Right lobe of liver (tissue), 6 donors: Measurements from ENCODE around the gene GLIS1. TPM values are rescaled to one million over a fixed set of nuclear protein-coding genes. Genes with fewer than 3 reads are reported as not detected.

Experiments
- ATAC-seq, 4 donors: fragments of 200-7000 bp; cut with Tn5 transposase; one replicate each; pipeline ENCODE4 v1.9.1; 2020; ENCODE audit warnings: mild to moderate bottlenecking in 4 of 4, moderate library complexity in 4 of 4
- DNase-seq, 3 donors: peaks; one replicate each; pipeline ENCODE4 v3.0.0-alpha.2; 2020
- H3K27ac ChIP-seq, 3 donors: fragments of 200-600 bp; one replicate each; pipeline ENCODE4 v1.8.0; 2022
- H3K27me3 ChIP-seq, 2 donors: fragments of 200-600 bp; one replicate each; pipeline ENCODE4 v1.8.0; 2022
- H3K36me3 ChIP-seq, 4 donors: fragments of 200-600 bp; sonication (generic) in 1 of 4; one replicate each; pipeline versions ENCODE4 v1.5.1 to v1.8.0; 2017 to 2022; ENCODE audit warnings: control low read depth in 1 of 4
- H3K4me1 ChIP-seq, 4 donors: fragments of 200-600 bp; sonication (generic) in 1 of 4; one replicate each; pipeline versions ENCODE4 v1.5.1 to v1.8.0; 2017 to 2022; ENCODE audit warnings: control low read depth in 1 of 4
- H3K4me3 ChIP-seq, 3 donors: fragments of 200-600 bp; one replicate each; pipeline ENCODE4 v1.8.0; 2022
- H3K9me3 ChIP-seq, 4 donors: fragments of 200-600 bp; sonication (generic) in 1 of 4; one replicate each; pipeline versions ENCODE4 v1.5.1 to v1.8.0; 2017 to 2022; ENCODE audit warnings: control low read depth in 1 of 4
- POLR2A ChIP-seq: fragments of 450-650 bp; IDR thresholded peaks from one replicate; pipeline ENCODE4 v1.6.1; 2017; ENCODE audit warnings: antibody characterized with exemption, mild to moderate bottlenecking
- WGBS: methylation state at CpG from one replicate; pipeline ENCODE4 v1.1.6; 2018; ENCODE audit warnings: low coverage, low lambda C conversion rate; ENCODE audit not compliant: insufficient coverage; ENCODE audit errors: missing lambda C conversion rate; 5-methylcytosine and 5-hydroxymethylcytosine counted together
- intact Hi-C, 2 donors: fragments of 100-400 bp; cut with DNase I; formaldehyde crosslinking; loops; one replicate each; pipeline versions ENCODE4 v1.11.2 to v1.14.1; 2022
- total RNA-seq, 6 experiments: library from RNA; depleted of rRNA in 2 of 6; stranded (reverse); fragments of >200 nt in 2 of 6; fragmentation: NEBNext Ultra II Directional in 3 of 6; extraction: Animal tissue kit (Norgen Biotek cat#: 25700) in 3 of 6; gene quantifications; one replicate each; pipeline versions ENCODE4 v1.1.0 to v1.2.4, GENCODE V29; 2016 to 2023
- TF ChIP-seq, protein P1 (sequence below), 4 donors: fragments of 200-600 bp in 3 of 4; fragments of 450-650 bp in 1 of 4; IDR thresholded peaks; one replicate each; pipeline versions ENCODE4 v1.5.1 to v1.8.0; 2016 to 2022; ENCODE audit warnings: antibody characterized with exemption in 4 of 4, mild to moderate bottlenecking in 2 of 4
- donor health status: DM: no; HTN: yes; CAD: no.
- donor health status: DM: no; HTN: no; CAD: no.
- donor health status: DM: no; HTN: no; CAD: no.
- donor health status: DM: no; HTN: yes; CAD: no.
- donor health status: DM: no; HTN: yes; CAD: no.

Gene GLIS1
- total RNA-seq, 6 experiments from 2014 or later, result not detected

DNA sequence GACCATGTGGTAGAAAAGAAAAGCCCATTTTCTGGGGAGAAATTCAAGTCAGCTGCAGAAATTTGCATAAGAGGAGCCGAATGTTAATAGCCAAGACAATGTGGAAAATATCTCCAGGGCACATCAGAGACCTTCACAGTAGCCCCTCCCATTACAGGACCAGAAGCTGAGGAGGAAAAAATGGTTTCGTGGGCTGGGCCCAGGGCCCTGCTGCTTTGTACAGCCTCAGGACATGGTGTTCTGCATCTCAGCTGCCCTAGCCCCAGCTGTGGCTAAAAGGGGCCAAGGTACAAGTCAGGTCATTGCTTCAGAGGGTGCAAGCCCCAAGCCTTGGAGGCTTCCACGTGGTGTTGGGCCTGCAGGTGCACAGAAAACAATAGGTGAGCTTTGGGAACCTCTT, 171.5 kb downstream of the GLIS1 start:
- TF ChIP-seq POLR2A, result no peak
- TF ChIP-seq, protein P1, sequence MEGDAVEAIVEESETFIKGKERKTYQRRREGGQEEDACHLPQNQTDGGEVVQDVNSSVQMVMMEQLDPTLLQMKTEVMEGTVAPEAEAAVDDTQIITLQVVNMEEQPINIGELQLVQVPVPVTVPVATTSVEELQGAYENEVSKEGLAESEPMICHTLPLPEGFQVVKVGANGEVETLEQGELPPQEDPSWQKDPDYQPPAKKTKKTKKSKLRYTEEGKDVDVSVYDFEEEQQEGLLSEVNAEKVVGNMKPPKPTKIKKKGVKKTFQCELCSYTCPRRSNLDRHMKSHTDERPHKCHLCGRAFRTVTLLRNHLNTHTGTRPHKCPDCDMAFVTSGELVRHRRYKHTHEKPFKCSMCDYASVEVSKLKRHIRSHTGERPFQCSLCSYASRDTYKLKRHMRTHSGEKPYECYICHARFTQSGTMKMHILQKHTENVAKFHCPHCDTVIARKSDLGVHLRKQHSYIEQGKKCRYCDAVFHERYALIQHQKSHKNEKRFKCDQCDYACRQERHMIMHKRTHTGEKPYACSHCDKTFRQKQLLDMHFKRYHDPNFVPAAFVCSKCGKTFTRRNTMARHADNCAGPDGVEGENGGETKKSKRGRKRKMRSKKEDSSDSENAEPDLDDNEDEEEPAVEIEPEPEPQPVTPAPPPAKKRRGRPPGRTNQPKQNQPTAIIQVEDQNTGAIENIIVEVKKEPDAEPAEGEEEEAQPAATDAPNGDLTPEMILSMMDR (IDR thresholded peaks at IDR 0.05), result no peak
- Histone ChIP-seq H3K27ac (no peak overlapping the region), H3K4me3 (no peak overlapping the region), H3K4me1 (no peaks in the 10 kb centered on the region), H3K27me3 (no peaks in the 10 kb centered on the region), H3K36me3 (no peaks in the 10 kb centered on the region), H3K9me3 (no peaks in the 10 kb centered on the region)
- ATAC-seq (no peak), DNase-seq (peak in 1 of 3 donors; percentile 16)
- WGBS, result 58% methylated on average over 2 of the region's 3 CpGs
- intact Hi-C loops, result no loop called here

DNA sequence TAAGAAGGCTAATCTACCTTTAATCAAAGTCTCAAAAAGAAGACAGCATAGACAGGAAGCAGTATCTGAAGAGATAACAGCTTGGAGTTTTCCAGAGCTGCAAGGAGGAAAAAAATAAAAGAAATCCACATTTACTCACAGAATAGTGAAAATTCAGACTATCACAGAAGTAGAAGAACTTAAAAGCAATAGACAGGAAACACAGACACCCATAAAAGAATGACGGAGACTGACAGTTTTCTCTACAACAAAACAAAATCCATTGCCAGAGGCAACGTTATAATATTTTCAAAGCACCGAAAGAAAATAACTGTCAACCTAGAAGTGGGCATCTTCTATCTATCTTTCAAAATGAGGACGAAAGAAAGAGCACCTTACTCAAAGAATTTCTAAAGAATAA, 175.4 kb downstream of the GLIS1 start:
- intact Hi-C loops, result no loop called here
- 55% methylated on average over 4 of the region's 4 CpGs for WGBS
- ATAC-seq (no peak), DNase-seq (no peak)
- H3K36me3 ChIP-seq, result no peaks in the 10 kb centered on the region
- H3K4me1 ChIP-seq, result no peaks in the 10 kb centered on the region
- no peak overlapping the region for H3K27ac ChIP-seq
- no peaks in the 10 kb centered on the region for H3K27me3 ChIP-seq
- no peak overlapping the region for H3K4me3 ChIP-seq
- no peaks in the 10 kb centered on the region for H3K9me3 ChIP-seq
- no peak for TF ChIP-seq POLR2A
- TF ChIP-seq, protein P1 (IDR thresholded peaks at IDR 0.05), result no peak

DNA sequence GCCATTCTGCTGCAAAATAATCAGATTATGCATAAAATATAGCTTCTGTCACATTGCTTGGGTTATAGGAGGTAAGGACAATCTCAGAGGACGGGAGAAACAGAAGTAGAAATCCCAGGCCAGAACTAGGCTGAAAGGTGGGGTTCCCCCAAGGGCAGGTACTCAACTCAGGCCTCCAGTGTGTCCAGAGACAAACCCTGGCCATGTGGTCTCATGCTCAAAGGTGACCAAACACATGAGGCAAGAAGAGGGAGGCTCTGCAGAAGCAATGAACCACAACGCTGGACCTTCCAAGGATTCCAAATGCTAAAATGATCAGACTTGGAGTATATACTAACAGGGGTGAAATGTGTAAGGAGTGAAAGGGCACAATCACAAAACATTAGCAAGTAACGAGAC, 176.0 kb downstream of the GLIS1 start:
- Histone ChIP-seq H3K36me3 (no peaks in the 10 kb centered on the region), H3K4me1 (no peaks in the 10 kb centered on the region), H3K27ac (no peak overlapping the region), H3K4me3 (no peak overlapping the region), H3K27me3 (no peaks in the 10 kb centered on the region), H3K9me3 (no peaks in the 10 kb centered on the region)
- TF ChIP-seq, protein P1 (IDR thresholded peaks at IDR 0.05), result no peak
- intact Hi-C loops, result no loop called here
- WGBS, result 77% methylated on average over 2 of the region's 3 CpGs
- ATAC-seq (no peak), DNase-seq (peak in 1 of 3 donors; percentile 16)

DNA sequence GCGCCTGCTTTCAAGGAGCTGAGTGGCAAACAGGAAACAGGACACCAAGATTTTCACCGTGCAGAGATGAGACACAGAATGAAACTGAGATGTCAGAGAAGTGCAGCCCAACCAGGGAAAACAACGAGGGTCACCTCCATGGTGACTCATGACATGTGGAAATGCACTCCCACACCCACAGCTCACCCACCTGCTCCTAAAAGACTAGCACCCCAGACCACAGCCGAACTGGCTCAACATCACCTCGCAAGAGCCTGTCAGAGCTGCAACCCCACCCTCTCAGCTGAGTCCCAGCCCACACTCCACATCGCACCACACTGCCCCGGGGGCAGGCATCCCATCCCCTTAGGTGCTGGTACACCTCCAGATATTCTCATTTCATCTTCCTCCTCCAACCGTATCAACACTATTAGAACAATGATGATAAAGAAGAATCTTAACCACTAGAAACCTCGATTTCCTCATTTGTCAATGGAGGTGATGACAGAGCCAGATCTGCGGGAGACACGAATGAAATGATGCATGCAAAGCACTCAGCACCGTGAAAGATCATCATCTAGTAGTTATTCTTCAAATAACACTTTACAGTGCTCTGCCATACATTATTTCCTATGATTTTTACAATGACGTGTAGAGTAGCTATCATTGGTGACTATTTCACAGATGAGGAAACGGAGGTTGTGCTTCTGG, 176.5 kb downstream of the GLIS1 start:
- no peak overlapping the region for H3K4me3 ChIP-seq
- intact Hi-C loops, result no loop called here
- peak in 2 of 3 donors; percentile 25 to 27 for DNase-seq
- no peaks in the 10 kb centered on the region for H3K9me3 ChIP-seq
- H3K4me1 ChIP-seq, result no peaks in the 10 kb centered on the region
- H3K27me3 ChIP-seq, result no peaks in the 10 kb centered on the region
- no peaks in the 10 kb centered on the region for H3K36me3 ChIP-seq
- H3K27ac ChIP-seq, result no peak overlapping the region
- 62% methylated on average over 9 of the region's 14 CpGs for whole genome bisulfite sequencing
- no peak for TF ChIP-seq POLR2A
- TF ChIP-seq, protein P1 (IDR thresholded peaks at IDR 0.05), result no peak
- no peak for ATAC-seq
